Mucosa of gallbladder (tissue), 1 donor: ENCODE measurements around the gene CLCN1. TPM values are rescaled to one million over a fixed set of nuclear protein-coding genes. Genes with fewer than 3 reads are reported as not detected.

Source experiments
- DNase-seq: peaks from one replicate; pipeline ENCODE4 v3.0.0-alpha.2; 2020; ENCODE audit warnings: low spot score
- total RNA-seq: library from RNA; stranded (reverse); gene quantifications from one replicate; pipeline ENCODE4 v1.2.1, GENCODE V29; 2021
- donor health status: DM: no; HTN: no; CAD: no.

The CLCN1 gene
- total RNA-seq, 1 donor from 2014 or later: 1.2 TPM

DNA sequence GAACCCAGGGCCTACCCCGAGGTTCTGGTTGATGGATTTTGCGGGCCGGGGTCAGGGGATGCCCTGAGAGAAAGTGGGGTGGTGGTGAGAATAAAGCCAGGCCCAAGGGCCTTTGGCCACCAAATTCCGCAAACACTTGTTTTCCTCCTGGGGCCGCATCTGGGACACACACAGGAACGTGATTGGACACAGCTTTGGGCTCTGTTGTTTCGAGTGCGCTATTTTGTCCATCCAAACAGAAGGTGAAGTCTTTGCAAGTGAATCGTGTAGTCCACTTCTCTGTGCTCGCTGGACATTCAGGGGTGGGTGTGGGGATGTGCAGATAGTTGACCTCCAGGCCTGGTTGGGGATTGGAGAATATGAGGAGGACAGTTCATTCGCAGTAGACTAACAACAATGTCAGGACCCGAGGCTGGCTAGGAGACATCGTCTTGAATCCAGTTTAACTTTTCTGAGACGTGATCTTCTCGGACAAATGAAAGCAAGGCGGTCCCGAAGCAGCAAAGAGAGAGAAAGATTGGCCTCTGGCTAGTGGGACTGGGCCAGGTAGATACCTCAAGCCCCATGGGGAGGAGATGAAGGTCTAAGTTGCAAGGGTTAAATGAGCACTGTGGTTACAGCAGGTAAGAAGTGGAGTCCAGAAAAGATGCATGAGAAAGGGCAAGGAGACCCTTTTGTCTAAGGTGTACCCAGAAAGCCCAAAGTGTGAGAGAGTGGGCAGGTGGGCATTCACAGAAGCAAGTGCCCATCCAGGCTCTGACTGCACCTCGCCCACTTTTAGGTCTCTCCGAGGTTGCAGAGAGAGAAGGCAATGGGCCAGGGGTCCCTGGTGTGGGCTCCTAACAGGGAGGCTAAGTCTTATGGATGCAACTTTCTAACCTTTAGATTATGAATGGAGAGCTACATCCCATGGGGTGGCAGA is 47.4 kb downstream of the CLCN1 start:
- no peak for DNase-seq

GRCh38 chr7:143367972-143368371 is 52.1 kb downstream of the CLCN1 start:
- peak; percentile 81 for DNase-seq

DNA sequence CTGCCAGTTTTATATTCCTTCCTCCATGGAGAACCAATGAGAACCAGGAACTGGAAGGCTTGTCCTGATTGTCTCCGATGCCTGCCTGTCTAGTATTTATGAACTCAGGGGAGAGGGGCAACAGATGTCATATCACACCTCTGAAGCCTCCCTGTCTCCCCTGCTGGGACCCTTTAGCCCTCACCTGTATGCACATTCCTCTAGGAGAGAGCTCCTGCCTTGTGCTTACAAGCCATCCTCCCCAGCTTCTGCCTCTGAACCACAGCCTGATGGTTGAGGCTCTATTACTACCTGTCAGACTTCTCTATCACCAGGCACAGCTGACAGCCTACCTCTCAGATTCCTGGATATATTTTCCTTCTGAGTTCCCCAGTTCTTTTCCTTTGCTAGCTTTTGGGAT is 52.5 kb downstream of the CLCN1 start:
- no peak for DNase-seq

- DNase-seq: no peak
Observed at GRCh38 chr7:143369678-143370651, 54.1 kb downstream of the CLCN1 start.

GRCh38 chr7:143372070-143372469 is 56.2 kb downstream of the CLCN1 start:
- DNase-seq: peak; percentile 87

DNA sequence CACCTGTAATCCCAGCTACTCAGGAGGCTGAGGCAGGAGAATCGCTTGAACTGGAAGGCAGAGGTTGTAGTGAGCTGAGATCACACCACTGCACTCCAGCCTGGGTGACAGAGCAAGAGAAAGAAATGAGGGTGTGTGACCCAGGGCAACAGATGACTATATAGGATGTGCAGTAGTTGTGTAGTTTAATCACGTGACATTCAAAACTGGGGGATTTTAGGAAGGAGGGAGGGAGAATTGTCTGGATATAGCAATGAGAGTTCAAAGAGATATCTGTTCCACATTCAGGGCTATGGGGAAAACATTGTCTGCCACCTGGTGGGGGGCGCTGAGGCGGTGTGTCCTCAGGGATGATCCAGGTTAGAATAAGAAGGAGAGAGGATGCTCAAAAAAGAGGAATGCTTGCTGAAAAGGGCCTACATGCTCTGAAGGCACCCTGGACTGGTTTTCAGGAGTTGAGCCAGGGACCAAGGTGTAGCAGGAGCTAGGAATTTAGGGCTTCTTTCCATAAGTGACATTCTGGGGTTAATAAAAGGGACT is 57.4 kb downstream of the CLCN1 start:
- DNase-seq: no peak

- DNase-seq: no peak
Observed at GRCh38 chr7:143374561-143374960, 58.6 kb downstream of the CLCN1 start.

- no peak for DNase-seq
Observed at GRCh38 chr7:143375298-143376034, 59.6 kb downstream of the CLCN1 start.

GRCh38 chr7:143376396-143376795 is 60.5 kb downstream of the CLCN1 start:
- DNase-seq: no peak

DNA sequence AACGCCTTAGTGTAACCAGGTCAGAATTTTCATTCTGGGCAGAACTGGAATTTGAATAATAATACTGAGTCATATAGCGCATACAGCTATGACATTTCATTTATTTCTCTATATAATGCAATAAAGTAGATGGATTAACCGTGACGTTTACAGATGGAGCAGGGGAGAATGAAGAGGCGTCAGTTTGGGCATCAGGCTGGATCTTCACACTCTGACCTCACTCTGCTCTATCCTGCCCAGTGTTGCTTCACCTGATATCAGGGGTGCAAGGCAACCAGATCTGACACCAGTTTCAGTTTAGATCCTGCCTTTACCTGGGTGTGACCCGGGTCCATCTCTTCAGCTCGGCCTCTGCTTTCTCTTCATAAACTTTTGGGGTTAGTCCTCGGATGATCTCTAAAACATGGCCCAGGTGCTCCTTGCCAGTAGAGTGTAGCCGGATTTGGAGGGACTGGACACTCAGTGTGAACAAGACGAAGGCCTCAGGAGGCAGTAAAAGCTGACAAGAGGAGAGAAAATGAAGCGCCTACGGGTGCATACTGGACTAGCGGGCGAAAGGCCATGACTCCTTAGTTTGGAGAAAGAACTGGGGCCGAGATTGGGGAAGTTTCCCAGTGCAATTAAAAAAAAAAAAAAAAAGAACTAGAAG is 63.8 kb downstream of the CLCN1 start:
- no peak for DNase-seq

- DNase-seq: peak; percentile 91
Observed at GRCh38 chr7:143380260-143380645, 64.3 kb downstream of the CLCN1 start.

- peak; percentile 95 for DNase-seq
Observed at GRCh38 chr7:143380646-143381426, 64.9 kb downstream of the CLCN1 start, which contains the start of gene ZYX. TSS of gene ZYX (plus strand) at chr7:143381345. CDS start at chr7:143381572, 227 bp downstream.

DNA sequence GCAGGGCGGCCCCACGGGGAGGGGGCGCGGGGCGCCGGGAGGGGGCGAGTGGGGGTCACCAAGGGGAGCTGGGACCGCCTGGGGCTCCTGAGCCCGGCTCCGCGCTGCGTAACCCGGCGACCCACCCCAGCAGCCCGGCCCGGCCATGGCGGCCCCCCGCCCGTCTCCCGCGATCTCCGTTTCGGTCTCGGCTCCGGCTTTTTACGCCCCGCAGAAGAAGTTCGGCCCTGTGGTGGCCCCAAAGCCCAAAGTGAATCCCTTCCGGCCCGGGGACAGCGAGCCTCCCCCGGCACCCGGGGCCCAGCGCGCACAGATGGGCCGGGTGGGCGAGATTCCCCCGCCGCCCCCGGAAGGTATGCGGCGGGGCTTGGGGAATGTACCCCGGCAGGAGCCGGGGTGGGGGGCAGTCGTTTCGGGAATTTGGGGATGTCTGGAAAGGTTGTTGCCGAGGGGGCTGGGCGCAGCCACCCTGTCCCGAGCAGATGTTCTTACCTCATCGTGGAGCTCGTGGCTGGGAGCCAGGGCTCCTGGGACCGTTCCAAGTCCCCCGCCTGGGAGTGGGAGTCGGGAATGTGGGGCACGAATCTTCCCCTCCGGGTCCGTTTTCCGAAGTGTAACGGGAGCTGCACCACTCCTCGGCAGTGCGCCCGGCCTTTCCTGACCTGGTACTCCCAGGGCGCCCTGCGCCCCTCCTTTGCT is 65.7 kb downstream of the CLCN1 start:
- DNase-seq: peak; percentile 72

DNA sequence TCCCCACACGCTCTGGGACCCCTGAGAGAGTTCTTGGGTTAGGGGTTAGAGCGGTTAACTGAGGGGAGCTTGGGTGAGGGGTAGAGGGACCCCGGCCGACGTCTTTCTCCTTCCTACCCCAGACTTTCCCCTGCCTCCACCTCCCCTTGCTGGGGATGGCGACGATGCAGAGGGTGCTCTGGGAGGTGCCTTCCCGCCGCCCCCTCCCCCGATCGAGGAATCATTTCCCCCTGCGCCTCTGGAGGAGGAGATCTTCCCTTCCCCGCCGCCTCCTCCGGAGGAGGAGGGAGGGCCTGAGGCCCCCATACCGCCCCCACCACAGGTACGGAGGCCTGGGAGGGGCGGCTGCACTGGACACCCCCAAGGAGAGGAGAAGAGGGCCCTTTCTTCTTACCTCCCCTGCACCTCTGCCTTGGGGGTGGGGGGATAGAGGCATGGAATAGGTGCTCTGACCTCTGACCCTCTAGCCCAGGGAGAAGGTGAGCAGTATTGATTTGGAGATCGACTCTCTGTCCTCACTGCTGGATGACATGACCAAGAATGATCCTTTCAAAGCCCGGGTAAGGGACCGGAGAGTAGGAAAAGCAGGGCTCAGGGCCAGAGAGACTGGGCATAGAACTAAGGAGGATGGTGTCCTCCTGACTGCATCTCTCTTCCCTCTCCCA is 66.3 kb downstream of the CLCN1 start:
- DNase-seq: no peak

DNA sequence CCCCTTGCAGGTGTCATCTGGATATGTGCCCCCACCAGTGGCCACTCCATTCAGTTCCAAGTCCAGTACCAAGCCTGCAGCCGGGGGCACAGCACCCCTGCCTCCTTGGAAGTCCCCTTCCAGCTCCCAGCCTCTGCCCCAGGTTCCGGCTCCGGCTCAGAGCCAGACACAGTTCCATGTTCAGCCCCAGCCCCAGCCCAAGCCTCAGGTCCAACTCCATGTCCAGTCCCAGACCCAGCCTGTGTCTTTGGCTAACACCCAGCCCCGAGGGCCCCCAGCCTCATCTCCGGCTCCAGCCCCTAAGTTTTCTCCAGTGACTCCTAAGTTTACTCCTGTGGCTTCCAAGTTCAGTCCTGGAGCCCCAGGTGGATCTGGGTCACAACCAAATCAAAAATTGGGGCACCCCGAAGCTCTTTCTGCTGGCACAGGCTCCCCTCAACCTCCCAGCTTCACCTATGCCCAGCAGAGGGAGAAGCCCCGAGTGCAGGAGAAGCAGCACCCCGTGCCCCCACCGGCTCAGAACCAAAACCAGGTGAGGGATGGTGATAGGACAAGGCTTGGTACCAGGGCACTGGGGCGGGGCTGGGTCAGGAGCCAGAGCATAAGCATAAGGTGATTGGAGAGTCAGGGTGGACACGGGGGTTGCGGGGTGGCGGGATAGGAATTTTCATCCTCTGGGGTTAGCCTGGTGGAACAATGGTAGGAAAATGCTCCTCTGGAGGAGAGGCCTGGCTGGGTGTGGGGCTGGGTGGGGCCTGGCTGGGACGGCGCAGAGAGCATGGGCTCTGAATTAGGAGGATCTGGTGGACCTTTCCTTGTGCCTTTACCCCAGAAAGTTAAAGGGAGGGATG is 67.1 kb downstream of the CLCN1 start:
- DNase-seq: no peak

DNA sequence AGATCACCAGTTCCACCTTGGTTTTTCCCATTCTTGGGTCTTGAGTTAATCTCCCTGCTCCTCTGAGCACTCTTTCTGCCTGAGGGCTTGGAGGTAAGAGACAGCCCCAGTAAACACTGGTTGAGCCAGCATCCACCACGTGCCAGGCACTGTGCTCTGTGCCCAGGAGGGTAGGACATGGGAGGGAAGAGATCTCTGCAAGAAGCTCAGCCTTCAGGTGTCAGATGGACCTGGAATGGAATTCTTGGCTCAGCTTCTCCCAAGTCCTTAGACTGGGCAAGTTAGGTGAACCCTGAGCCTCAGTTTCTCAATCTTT is 67.7 kb downstream of the CLCN1 start:
- no peak for DNase-seq

- no peak for DNase-seq
Observed at GRCh38 chr7:143384148-143384547, 68.2 kb downstream of the CLCN1 start.
